ENCODE results near the gene MAGEH1. TPM values are rescaled to one million over a fixed set of nuclear protein-coding genes. Genes with fewer than 3 reads are reported as not detected.
A peak's percentile ranks its signal among the peaks of the same experiment; 100 is the strongest.
"Not testable (repeated sequence)": the region's sequence is repeated elsewhere in the genome, so short reads cannot be mapped to it uniquely, and the experiment has no call there.

Gene MAGEH1, protein sequence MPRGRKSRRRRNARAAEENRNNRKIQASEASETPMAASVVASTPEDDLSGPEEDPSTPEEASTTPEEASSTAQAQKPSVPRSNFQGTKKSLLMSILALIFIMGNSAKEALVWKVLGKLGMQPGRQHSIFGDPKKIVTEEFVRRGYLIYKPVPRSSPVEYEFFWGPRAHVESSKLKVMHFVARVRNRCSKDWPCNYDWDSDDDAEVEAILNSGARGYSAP
- 10 to 100 TPM; 16.4 to 17.0 TPM for total RNA-seq

DNA sequence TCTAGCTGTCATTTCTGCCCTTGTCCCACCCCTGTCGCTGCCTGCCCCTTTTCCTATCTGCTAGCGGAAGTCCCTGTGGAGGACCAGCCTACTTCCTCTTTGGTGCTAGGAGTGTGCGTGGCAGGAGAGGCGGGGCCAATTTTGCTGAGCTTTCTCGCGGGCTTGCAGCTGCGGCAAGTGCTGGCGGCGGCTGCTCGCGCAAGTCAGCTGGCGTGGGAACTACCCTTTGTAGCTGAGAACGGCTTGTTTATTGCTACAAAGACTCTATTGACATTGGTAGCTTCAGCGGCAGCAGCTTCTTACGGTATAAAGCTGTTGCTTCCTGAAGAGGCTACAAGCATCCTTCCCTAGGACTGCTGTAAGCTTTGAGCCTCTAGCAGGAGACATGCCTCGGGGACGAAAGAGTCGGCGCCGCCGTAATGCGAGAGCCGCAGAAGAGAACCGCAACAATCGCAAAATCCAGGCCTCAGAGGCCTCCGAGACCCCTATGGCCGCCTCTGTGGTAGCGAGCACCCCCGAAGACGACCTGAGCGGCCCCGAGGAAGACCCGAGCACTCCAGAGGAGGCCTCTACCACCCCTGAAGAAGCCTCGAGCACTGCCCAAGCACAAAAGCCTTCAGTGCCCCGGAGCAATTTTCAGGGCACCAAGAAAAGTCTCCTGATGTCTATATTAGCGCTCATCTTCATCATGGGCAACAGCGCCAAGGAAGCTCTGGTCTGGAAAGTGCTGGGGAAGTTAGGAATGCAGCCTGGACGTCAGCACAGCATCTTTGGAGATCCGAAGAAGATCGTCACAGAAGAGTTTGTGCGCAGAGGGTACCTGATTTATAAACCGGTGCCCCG, at the start of gene MAGEH1:
TSS of gene MAGEH1 (plus strand) at position 138 of the 843 bp plus-strand sequence. CDS start at position 386, 248 bp downstream.
- no peaks in the 10 kb centered on the region for H3K9me3 Mint-ChIP-seq
- no peaks in the 10 kb centered on the region for H3K36me3 Mint-ChIP-seq (ENCODE audit: low read depth)
- peak; percentile 85 for DNase-seq
- ChIA-PET POLR2A (interaction anchor here (0.5 to 1.3 kb wide), 2 partner anchors 37 to 887 kb away, joined by 3 to 8 read pairs; no protein-coding TSS in a partner anchor), CTCF (interaction anchor here (0.8 to 1.5 kb wide), 3 partner anchors 28 to 265 kb away, joined by 3 to 5 read pairs (median 3); partner anchors contain the start of gene RRAGB)
- intact Hi-C loops (cut with micrococcal nuclease), result no loop called here
- peak within 1 kb of the TSS; percentile 95 for H3K27ac Mint-ChIP-seq
- H3K4me1 Mint-ChIP-seq (ENCODE audit: low read depth), result peaks cover 7% of the 10 kb centered on the region
- peak within 1 kb of the TSS; percentile 96 for H3K4me3 Mint-ChIP-seq
- H3K27me3 Mint-ChIP-seq, result no peaks in the 10 kb centered on the region
- TF ChIP-seq, protein P1, sequence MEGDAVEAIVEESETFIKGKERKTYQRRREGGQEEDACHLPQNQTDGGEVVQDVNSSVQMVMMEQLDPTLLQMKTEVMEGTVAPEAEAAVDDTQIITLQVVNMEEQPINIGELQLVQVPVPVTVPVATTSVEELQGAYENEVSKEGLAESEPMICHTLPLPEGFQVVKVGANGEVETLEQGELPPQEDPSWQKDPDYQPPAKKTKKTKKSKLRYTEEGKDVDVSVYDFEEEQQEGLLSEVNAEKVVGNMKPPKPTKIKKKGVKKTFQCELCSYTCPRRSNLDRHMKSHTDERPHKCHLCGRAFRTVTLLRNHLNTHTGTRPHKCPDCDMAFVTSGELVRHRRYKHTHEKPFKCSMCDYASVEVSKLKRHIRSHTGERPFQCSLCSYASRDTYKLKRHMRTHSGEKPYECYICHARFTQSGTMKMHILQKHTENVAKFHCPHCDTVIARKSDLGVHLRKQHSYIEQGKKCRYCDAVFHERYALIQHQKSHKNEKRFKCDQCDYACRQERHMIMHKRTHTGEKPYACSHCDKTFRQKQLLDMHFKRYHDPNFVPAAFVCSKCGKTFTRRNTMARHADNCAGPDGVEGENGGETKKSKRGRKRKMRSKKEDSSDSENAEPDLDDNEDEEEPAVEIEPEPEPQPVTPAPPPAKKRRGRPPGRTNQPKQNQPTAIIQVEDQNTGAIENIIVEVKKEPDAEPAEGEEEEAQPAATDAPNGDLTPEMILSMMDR (IDR thresholded peaks at IDR 0.05), result no peak
- peak; percentile 96 for ATAC-seq

DNA sequence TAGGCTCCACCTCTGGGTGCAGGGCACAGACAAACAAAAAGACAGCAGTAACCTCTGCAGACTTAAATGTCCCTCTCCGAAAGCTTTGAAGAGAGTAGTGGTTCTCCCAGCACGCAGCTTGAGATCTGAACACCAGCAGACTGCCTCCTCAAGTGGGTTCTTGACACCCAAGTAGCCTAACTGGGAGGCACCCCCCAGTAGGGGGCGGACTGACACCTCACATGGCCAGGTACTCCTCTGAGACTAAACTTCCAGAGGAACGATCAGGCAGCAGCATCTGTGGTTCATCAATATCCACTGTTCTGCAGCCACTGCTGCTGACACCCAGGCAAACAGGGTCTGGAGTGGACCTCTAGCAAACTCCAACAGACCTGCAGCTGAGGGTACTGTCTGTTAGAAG, 24.8 kb upstream of the MAGEH1 start:
- H3K4me3 Mint-ChIP-seq; H3K27me3 Mint-ChIP-seq; H3K4me1 Mint-ChIP-seq (ENCODE audit: low read depth); ATAC-seq; POLR2A ChIA-PET; H3K36me3 Mint-ChIP-seq (ENCODE audit: low read depth); H3K27ac Mint-ChIP-seq; H3K9me3 Mint-ChIP-seq; intact Hi-C loops (cut with micrococcal nuclease): not testable (repeated sequence)
- DNase-seq, result peak; percentile 41
- CTCF ChIA-PET, result interaction anchor here (1.2 kb wide), 1 partner anchor 291 kb away, joined by 3 read pairs; the partner anchor contains the start of gene RRAGB

DNA sequence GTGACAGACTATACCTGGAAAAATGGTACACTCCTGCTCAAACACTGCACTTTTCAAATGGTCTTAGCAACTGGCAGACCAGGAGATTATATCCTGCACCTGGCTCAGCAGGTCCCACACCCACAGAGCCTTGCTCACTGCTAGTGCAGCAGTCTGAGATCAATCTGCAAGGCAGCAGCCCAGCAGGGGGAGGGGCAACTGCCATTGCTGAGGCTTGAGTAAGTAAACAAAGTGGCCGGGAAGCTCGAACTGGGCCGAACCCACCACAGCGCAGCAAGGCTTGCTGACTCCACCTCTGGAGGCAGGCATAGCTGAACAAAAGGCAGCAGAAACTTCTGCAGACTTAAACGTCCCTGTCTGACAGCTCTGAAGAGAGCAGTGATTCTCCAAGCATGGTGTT, 8.5 kb upstream of the MAGEH1 start:
- H3K36me3 Mint-ChIP-seq (ENCODE audit: low read depth); intact Hi-C loops (cut with micrococcal nuclease): not testable (repeated sequence)

DNA sequence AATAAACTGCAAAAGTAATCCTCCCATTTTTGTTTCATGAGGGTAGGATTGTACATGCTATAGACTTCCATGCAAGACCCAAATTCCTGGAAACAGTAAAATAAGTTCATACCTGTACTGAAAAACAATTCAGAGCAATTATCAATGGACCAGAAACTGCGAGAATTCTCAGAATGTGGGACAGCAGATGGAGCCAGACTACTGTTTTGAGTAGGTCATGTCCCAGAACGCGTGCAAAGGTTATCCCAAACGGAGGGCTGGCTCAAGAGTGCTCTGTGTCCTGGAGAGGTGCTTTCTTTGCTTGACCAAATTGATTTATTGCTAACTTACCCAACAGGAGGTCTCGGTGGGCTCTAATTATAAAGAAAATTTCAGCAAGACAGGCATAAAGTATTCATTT, 1.7 kb upstream of the MAGEH1 start:
- ChIA-PET POLR2A (no interaction called here), CTCF (no interaction called here)
- Mint-ChIP-seq H3K27ac (no peak overlapping the region), H3K4me3 (no peak overlapping the region), H3K4me1 (ENCODE audit: low read depth) (peaks cover 7% of the 10 kb centered on the region), H3K27me3 (no peaks in the 10 kb centered on the region), H3K9me3 (no peaks in the 10 kb centered on the region), H3K36me3 (ENCODE audit: low read depth) (no peaks in the 10 kb centered on the region)
- no peak for DNase-seq
- intact Hi-C loops (cut with micrococcal nuclease), result no loop called here
- TF ChIP-seq, protein P1 (IDR thresholded peaks at IDR 0.05), result no peak
- no peak for ATAC-seq

More for the DNA sequence above, 8.5 kb upstream of the MAGEH1 start:
- CTCF ChIA-PET; H3K4me3 Mint-ChIP-seq; ATAC-seq; H3K4me1 Mint-ChIP-seq (ENCODE audit: low read depth); DNase-seq; H3K9me3 Mint-ChIP-seq; POLR2A ChIA-PET; H3K27ac Mint-ChIP-seq; H3K27me3 Mint-ChIP-seq: not testable (repeated sequence)

DNA sequence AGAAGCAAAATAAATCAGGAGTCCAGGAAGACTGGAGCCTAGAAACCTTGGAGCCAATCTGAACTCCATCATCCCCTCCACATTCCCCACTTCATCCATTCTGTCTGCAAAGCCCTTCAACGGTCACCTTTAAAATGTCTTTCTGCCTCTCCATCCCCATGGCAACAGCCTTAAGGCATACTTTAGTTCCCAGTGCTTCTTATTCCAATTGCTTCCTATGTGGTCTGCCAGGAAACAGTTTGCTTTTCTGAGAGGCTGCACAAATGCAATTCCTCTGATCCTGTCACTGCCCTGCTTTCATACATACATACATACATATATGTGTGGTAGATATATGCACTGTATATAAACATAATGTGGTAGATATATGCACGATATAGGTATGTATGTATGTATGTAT, 786 bp upstream of the MAGEH1 start:
- Mint-ChIP-seq H3K36me3 (ENCODE audit: low read depth) (no peaks in the 10 kb centered on the region), H3K4me3 (peak overlapping the region; percentile 96), H3K27ac (no peak overlapping the region), H3K4me1 (ENCODE audit: low read depth) (peaks cover 7% of the 10 kb centered on the region), H3K27me3 (no peaks in the 10 kb centered on the region), H3K9me3 (no peaks in the 10 kb centered on the region)
- ChIA-PET POLR2A (interaction anchor here (1.3 kb wide), 1 partner anchor 38 kb away, joined by 8 read pairs; no protein-coding TSS in a partner anchor), CTCF (interaction anchor here (1.2 to 1.5 kb wide), 2 partner anchors 29 to 38 kb away, joined by 3 to 5 read pairs; no protein-coding TSS in a partner anchor)
- ATAC-seq (no peak), DNase-seq (no peak)
- intact Hi-C loops (cut with micrococcal nuclease), result no loop called here
- TF ChIP-seq, protein P1 (IDR thresholded peaks at IDR 0.05), result no peak

Measured in activated CD8-positive, alpha-beta T cell treated with anti-CD3 and anti-CD28 coated beads for 36 hours (primary cell).